Measurements from ENCODE around the gene TMEM158.

DNA sequence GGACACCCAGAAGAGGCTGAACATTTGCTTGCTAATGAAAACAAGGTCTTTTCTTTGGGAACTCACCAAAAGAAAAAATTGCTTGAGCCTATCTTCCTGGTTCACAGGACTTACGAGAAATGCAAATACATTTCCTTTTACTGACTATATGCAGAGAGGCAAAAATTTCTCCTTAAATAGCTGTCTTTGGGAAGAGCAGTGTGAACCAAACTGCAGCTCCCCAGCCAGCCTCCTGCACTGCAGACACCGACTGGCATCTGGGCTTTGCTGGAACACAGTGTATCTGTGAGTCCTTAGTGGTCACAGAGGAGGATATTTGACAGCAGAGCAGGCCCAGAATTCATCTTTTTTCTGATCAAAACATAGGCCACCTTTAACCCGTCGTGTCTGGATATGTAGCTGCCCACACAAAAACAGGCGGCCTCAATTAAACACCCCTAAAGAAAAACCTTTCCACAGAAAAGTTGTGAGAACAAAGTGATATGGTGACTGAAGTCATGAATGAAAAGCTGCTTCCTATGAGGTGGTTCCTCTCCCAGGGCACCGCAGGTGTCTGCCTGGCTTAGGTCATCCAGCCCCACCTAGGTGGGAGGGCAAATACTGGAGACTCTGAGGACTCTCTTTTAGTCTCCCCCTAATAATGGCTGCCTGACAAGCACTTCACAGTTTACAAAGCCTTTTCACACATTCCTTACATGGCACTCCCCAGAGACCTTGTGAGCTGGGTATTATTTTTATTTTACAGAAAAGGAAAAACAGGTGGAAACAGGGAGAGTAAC is 46.1 kb upstream of the TMEM158 start:
- no peak for TF ChIP-seq RFX5 (IDR thresholded peaks at IDR 0.05; ENCODE audit: low read length)
- TF ChIP-seq, protein P1, sequence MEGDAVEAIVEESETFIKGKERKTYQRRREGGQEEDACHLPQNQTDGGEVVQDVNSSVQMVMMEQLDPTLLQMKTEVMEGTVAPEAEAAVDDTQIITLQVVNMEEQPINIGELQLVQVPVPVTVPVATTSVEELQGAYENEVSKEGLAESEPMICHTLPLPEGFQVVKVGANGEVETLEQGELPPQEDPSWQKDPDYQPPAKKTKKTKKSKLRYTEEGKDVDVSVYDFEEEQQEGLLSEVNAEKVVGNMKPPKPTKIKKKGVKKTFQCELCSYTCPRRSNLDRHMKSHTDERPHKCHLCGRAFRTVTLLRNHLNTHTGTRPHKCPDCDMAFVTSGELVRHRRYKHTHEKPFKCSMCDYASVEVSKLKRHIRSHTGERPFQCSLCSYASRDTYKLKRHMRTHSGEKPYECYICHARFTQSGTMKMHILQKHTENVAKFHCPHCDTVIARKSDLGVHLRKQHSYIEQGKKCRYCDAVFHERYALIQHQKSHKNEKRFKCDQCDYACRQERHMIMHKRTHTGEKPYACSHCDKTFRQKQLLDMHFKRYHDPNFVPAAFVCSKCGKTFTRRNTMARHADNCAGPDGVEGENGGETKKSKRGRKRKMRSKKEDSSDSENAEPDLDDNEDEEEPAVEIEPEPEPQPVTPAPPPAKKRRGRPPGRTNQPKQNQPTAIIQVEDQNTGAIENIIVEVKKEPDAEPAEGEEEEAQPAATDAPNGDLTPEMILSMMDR (IDR thresholded peaks at IDR 0.05), result no peak
- TF ChIP-seq RCOR1 (IDR thresholded peaks at IDR 0.05; ENCODE audit: low read length), result no peak
- no peak for TF ChIP-seq NFIC (IDR thresholded peaks at IDR 0.05; ENCODE audit: borderline replicate concordance)
- no peak for TF ChIP-seq USF2 (IDR thresholded peaks at IDR 0.05; ENCODE audit: borderline replicate concordance, low read depth, low read length)
- no peak for TF ChIP-seq POLR2AphosphoS5 (IDR thresholded peaks at IDR 0.05; ENCODE audit: low read depth, low read length)
- TF ChIP-seq, protein P2, sequence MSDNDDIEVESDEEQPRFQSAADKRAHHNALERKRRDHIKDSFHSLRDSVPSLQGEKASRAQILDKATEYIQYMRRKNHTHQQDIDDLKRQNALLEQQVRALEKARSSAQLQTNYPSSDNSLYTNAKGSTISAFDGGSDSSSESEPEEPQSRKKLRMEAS (IDR thresholded peaks at IDR 0.05; ENCODE audit: low read depth), result no peak
- no peak for TF ChIP-seq REST (IDR thresholded peaks at IDR 0.05; ENCODE audit: low read depth, low read length)
- no peak for TF ChIP-seq NRF1 (IDR thresholded peaks at IDR 0.05; ENCODE audit: low read depth, low read length)
- TF ChIP-seq TCF12 (IDR thresholded peaks at IDR 0.05), result no peak
- no peak for TF ChIP-seq TAF1 (IDR thresholded peaks at IDR 0.05; ENCODE audit: borderline replicate concordance, low read depth, low read length)
- no peak for TF ChIP-seq EZH2phosphoT487 (IDR thresholded peaks at IDR 0.05; ENCODE audit: borderline replicate concordance, low read depth)
- TF ChIP-seq YY1 (IDR thresholded peaks at IDR 0.05; ENCODE audit: low read depth), result no peak

Data from SK-N-SH (cell line).